Gastrocnemius medialis (tissue), 4 donors: ENCODE results near the gene TTC21B. TPM values are rescaled to one million over a fixed set of nuclear protein-coding genes. Genes with fewer than 3 reads are reported as not detected.

ENCODE experiments used
- ATAC-seq, 2 donors: fragments of 150-250 bp; one replicate each; pipeline ENCODE4 v1.9.1; 2016
- DNase-seq, 2 donors: peaks; one replicate each; pipeline ENCODE4 v3.0.0-alpha.2; 2019
- H3K27ac ChIP-seq, 4 donors: fragments of 200-600 bp; sonication (generic); 1 replicate in 1 of 4; 2 replicates in 3 of 4; pipeline ENCODE4 v1.5.1; 2016 to 2018; ENCODE audit warnings: mild to moderate bottlenecking in 2 of 4, moderate library complexity in 1 of 4
- H3K27me3 ChIP-seq, 3 donors: fragments of 200-600 bp; sonication (generic) in 2 of 3; 1 replicate in 1 of 3; 2 replicates in 2 of 3; pipeline versions ENCODE4 v1.5.1 to v1.6.0; 2016 to 2019; ENCODE audit warnings: mild to moderate bottlenecking in 1 of 3, moderate library complexity in 1 of 3
- H3K36me3 ChIP-seq, 2 donors: fragments of 200-600 bp; sonication (generic) in 1 of 2; one replicate each; pipeline ENCODE4 v1.5.1; 2017 to 2018
- H3K4me1 ChIP-seq, 2 donors: fragments of 200-600 bp; sonication (generic) in 1 of 2; one replicate each; pipeline ENCODE4 v1.5.1; 2016 to 2017; ENCODE audit warnings: mild to moderate bottlenecking in 2 of 2
- H3K4me3 ChIP-seq, 4 donors: fragments of 200-600 bp; sonication (generic) in 3 of 4; 1 replicate in 1 of 4; 2 replicates in 3 of 4; pipeline ENCODE4 v1.5.1; 2016 to 2019; ENCODE audit warnings: mild to moderate bottlenecking in 2 of 4
- H3K9me3 ChIP-seq, 3 donors: fragments of 200-600 bp; sonication (generic) in 2 of 3; 1 replicate in 1 of 3; 2 replicates in 2 of 3; pipeline ENCODE4 v1.5.1; 2016 to 2019
- POLR2A ChIP-seq, 2 donors: fragments of 450-650 bp; IDR thresholded peaks; one replicate each; pipeline ENCODE4 v1.6.1; 2017; ENCODE audit warnings: antibody characterized with exemption in 2 of 2, mild to moderate bottlenecking in 2 of 2, moderate library complexity in 2 of 2
- in situ Hi-C, 4 donors: fragments of 200-750 bp; cut with MboI; loops; one replicate each; pipeline versions ENCODE4 v1.15.0 to v1.8.0; 2017; ENCODE audit warnings: low sequenced_read_pairs in 4 of 4
- intact Hi-C: fragments of 100-400 bp; cut with DNase I; formaldehyde crosslinking; loops from one replicate; pipeline ENCODE4 v1.15.1; 2023; ENCODE audit warnings: low total_unique reads
- total RNA-seq, 4 donors: library from RNA; depleted of rRNA; stranded (reverse); fragments of >200 nt; gene quantifications; one replicate each; pipeline versions ENCODE4 v1.1.0 to v1.2.3, GENCODE V29; 2016
- TF ChIP-seq, protein P1 (sequence below), 5 experiments: fragments of 450-650 bp in 3 of 5; fragments of 200-600 bp in 2 of 5; sonication (generic) in 2 of 5; IDR thresholded peaks in 4 of 5; conservative IDR thresholded peaks in 1 of 5; 1 replicate in 4 of 5; 2 replicates in 1 of 5; pipeline ENCODE4 v1.5.1; 2016 to 2019; ENCODE audit warnings: antibody characterized with exemption in 5 of 5, mild to moderate bottlenecking in 3 of 5, moderate library complexity in 3 of 5

Gene TTC21B
- total RNA-seq, 4 donors from 2014 or later = 11.2 to 17.8 (median 13.0) TPM

DNA sequence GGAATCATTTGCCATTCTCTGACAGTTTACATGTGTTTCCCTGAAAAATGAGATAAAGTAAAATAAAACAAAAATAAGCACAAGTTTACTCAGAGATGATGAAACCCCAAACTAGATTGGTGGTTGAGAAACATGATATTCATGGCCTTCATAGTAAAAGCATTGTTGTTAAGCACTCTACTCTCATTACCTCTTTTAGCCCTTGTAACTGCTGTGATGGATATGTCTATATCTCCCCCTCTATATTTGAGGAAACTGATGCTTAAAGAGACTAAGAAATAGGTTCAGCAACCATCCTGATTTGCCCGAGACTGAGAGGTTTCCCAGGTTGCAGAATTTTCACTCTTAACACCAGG, 125.7 kb downstream of the TTC21B start:
- Histone ChIP-seq H3K27me3 (no peaks in the 10 kb centered on the region), H3K4me1 (no peaks in the 10 kb centered on the region), H3K9me3 (no peaks in the 10 kb centered on the region), H3K36me3 (no peaks in the 10 kb centered on the region), H3K4me3 (no peak overlapping the region), H3K27ac (no peak overlapping the region)
- intact Hi-C loops = no loop called here
- TF ChIP-seq, protein P1, sequence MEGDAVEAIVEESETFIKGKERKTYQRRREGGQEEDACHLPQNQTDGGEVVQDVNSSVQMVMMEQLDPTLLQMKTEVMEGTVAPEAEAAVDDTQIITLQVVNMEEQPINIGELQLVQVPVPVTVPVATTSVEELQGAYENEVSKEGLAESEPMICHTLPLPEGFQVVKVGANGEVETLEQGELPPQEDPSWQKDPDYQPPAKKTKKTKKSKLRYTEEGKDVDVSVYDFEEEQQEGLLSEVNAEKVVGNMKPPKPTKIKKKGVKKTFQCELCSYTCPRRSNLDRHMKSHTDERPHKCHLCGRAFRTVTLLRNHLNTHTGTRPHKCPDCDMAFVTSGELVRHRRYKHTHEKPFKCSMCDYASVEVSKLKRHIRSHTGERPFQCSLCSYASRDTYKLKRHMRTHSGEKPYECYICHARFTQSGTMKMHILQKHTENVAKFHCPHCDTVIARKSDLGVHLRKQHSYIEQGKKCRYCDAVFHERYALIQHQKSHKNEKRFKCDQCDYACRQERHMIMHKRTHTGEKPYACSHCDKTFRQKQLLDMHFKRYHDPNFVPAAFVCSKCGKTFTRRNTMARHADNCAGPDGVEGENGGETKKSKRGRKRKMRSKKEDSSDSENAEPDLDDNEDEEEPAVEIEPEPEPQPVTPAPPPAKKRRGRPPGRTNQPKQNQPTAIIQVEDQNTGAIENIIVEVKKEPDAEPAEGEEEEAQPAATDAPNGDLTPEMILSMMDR (IDR thresholded peaks at IDR 0.05 in 4 of 5, conservative IDR thresholded peaks at IDR 0.05 in 1 of 5) = no peak
- no peak for TF ChIP-seq POLR2A (IDR thresholded peaks at IDR 0.05)
- DNase-seq (no peak), ATAC-seq (no peak)
- in situ Hi-C loops = no loop called here

DNA sequence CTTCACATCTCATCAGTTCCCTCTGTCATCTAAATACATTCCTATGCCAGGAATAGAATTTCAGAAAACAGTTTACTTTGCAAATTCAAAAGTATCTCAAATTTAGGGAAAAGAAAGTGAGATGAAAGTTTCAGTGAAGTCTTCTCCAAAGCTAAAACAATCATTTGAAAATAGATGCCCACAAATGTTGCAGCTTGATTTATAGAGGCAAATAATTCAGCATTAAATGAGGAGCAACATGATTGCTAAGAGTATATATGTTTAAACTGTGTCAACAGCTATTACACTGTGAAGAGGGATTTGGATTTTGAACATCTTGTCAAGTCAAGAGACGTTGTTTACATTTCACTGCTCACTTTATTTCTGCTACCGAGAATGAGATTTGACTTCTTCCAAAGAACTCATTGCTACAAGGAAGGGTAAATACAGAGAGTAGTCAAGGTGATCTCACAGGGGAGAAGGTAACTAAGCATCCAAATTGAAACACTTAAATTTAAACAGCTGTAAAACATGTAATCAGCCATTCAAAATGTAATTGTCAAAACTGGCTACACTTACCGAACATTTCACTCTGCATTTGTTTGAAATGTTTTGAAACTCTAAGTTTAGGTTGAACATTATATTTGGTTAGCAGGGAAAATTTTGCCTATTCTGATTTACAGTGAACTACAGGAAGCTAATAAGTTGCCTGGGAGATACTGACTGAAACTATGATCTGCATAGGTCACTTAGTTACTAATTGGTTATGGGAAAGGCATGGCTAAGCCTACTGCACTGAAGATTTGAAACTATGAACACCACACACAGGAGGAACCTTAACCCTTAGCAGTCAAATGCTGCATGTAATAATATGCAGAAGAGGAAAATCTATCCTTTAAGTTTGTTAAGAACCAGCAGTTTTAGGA, 126.3 kb downstream of the TTC21B start:
- intact Hi-C loops (no loop called here), in situ Hi-C loops (no loop called here)
- no peaks in the 10 kb centered on the region for H3K27me3 ChIP-seq
- TF ChIP-seq POLR2A (IDR thresholded peaks at IDR 0.05) = no peak
- TF ChIP-seq, protein P1 (IDR thresholded peaks at IDR 0.05 in 4 of 5, conservative IDR thresholded peaks at IDR 0.05 in 1 of 5) = no peak
- no peaks in the 10 kb centered on the region for H3K36me3 ChIP-seq
- H3K4me3 ChIP-seq = no peak overlapping the region
- H3K27ac ChIP-seq = no peak overlapping the region
- DNase-seq (no peak), ATAC-seq (no peak)
- H3K9me3 ChIP-seq = no peaks in the 10 kb centered on the region
- H3K4me1 ChIP-seq = no peaks in the 10 kb centered on the region

- Histone ChIP-seq H3K9me3 (no peaks in the 10 kb centered on the region), H3K27me3 (no peaks in the 10 kb centered on the region), H3K4me3 (no peak overlapping the region), H3K4me1 (no peaks in the 10 kb centered on the region), H3K36me3 (no peaks in the 10 kb centered on the region), H3K27ac (no peak overlapping the region)
- intact Hi-C loops (no loop called here), in situ Hi-C loops (no loop called here)
- TF ChIP-seq, protein P1 (IDR thresholded peaks at IDR 0.05 in 4 of 5, conservative IDR thresholded peaks at IDR 0.05 in 1 of 5) = no peak
- TF ChIP-seq POLR2A (IDR thresholded peaks at IDR 0.05) = no peak
- ATAC-seq (no peak), DNase-seq (no peak)
Observed at GRCh38 chr2:165825041-165825440, 128.5 kb downstream of the TTC21B start.

Other genes starting within 250 kb of the TTC21B start
- gene GALNT3, start 159.5 kb downstream of the TTC21B start, total RNA-seq = 1 to 10 TPM in 1 of 4 donors, under 1 TPM in 2, not detected in 1; 0.20 to 1.7 (median 0.56) TPM
- gene SCN1A, start 174.2 kb upstream of the TTC21B start, total RNA-seq = not detected